HG02798 (cell line): ENCODE data around the gene ZSCAN26.

Experiments
- ATAC-seq: cut with Tn5 transposase; IDR thresholded peaks from one replicate; pipeline ENCODE4 v1.9.1; 2021; ENCODE audit warnings: mild to moderate bottlenecking; ENCODE audit not compliant: unreplicated experiment, poor library complexity

Gene ZSCAN26

GRCh38 chr6:28266962-28267694, at the start of gene ZSCAN26:
Gene ZSCAN26 (plus strand): TSS chr6:28267143. CDS start chr6:28271920, 4,777 bp downstream.
- peak; percentile 93 for ATAC-seq

- no peak for ATAC-seq
Measured at GRCh38 chr6:28217890-28218289, 49.1 kb upstream of the ZSCAN26 start.

- peak; percentile 76 for ATAC-seq
Measured at GRCh38 chr6:28218312-28219248, 48.4 kb upstream of the ZSCAN26 start.

GRCh38 chr6:28220257-28221133, 46.4 kb upstream of the ZSCAN26 start:
- ATAC-seq: no peak

- no peak for ATAC-seq
Measured at GRCh38 chr6:28224131-28225055, 42.5 kb upstream of the ZSCAN26 start.

GRCh38 chr6:28225056-28225834, 41.7 kb upstream of the ZSCAN26 start, which contains the start of gene ZSCAN9:
Gene ZSCAN9 (plus strand): TSS chr6:28225275. CDS start chr6:28227085, 1,810 bp downstream.
- peak; percentile 91 for ATAC-seq

GRCh38 chr6:28226460-28226859, 40.5 kb upstream of the ZSCAN26 start:
- no peak for ATAC-seq

GRCh38 chr6:28232785-28233184, 34.2 kb upstream of the ZSCAN26 start:
- no peak for ATAC-seq

GRCh38 chr6:28235912-28236452, 31.0 kb upstream of the ZSCAN26 start:
- ATAC-seq: no peak

- ATAC-seq: peak; percentile 66
Measured at GRCh38 chr6:28239636-28240035, 27.3 kb upstream of the ZSCAN26 start.

GRCh38 chr6:28240471-28240870, 26.5 kb upstream of the ZSCAN26 start:
- no peak for ATAC-seq

GRCh38 chr6:28243946-28244345, 23.0 kb upstream of the ZSCAN26 start:
- no peak for ATAC-seq

- no peak for ATAC-seq
Measured at GRCh38 chr6:28245206-28245941, 21.6 kb upstream of the ZSCAN26 start.

- ATAC-seq: no peak
Measured at GRCh38 chr6:28248916-28249315, 18.0 kb upstream of the ZSCAN26 start.

- ATAC-seq: no peak
Measured at GRCh38 chr6:28250747-28251146, 16.2 kb upstream of the ZSCAN26 start.

GRCh38 chr6:28251661-28252008, 15.3 kb upstream of the ZSCAN26 start:
- ATAC-seq: peak; percentile 42
